H1 (cell line): ENCODE data around the gene SRRM2. TPM values are rescaled to one million over a fixed set of nuclear protein-coding genes. Genes with fewer than 3 reads are reported as not detected.
A peak's percentile ranks its signal among the peaks of the same experiment; 100 is the strongest.

Experiments used
- CTCF ChIA-PET: fragments of 300-600 bp; sonication (Branson Sonifier 250); formaldehyde crosslinking; loops from one replicate; lab custom pipeline; 2021; ENCODE audit not compliant: partially characterized antibody; lab: Charles Lee
- POLR2A ChIA-PET: fragments of 300-600 bp; sonication (Branson Sonifier 250); formaldehyde crosslinking; loops from one replicate; lab custom pipeline; 2021; ENCODE audit warnings: inconsistent platforms; ENCODE audit not compliant: partially characterized antibody; lab: Charles Lee
- DNase-seq, 2 experiments: peaks; one replicate each; pipeline versions ENCODE4 v3.0.0 to v3.0.0-alpha.2; 2010 to 2022; ENCODE audit warnings: low spot score in 2 of 2, low read depth in 1 of 2, mixed read lengths in 1 of 2
- FAIRE-seq: peaks from 2 replicates; lab custom pipeline; 2011; peaks lifted over from hg19 to GRCh38; lab: Jason Lieb, UNC
- H2AFZ ChIP-seq: 2 replicates; pipeline ENCODE4 v1.8.1; 2012; ENCODE audit warnings: low read length, inconsistent platforms
- H2AK5ac ChIP-seq: 2 replicates; pipeline ENCODE4 v1.6.1; 2013; ENCODE audit warnings: low read depth, low read length
- H2BK120ac ChIP-seq: replicated peaks from 2 replicates; pipeline ENCODE3; 2013; ENCODE audit warnings: low read depth, low read length, inconsistent platforms
- H2BK12ac ChIP-seq: 2 replicates; pipeline ENCODE4 v1.6.1; 2013; ENCODE audit warnings: low read depth, low read length
- H2BK15ac ChIP-seq: 2 replicates; pipeline ENCODE4 v1.6.1; 2013; ENCODE audit warnings: low read length
- H2BK20ac ChIP-seq: 2 replicates; pipeline ENCODE4 v1.6.1; 2013; ENCODE audit warnings: low read length
- H2BK5ac ChIP-seq: 2 replicates; pipeline ENCODE4 v1.6.1; 2013; ENCODE audit warnings: low read depth, low read length
- H3K14ac ChIP-seq: 2 replicates; pipeline ENCODE4 v1.6.1; 2013; ENCODE audit warnings: inconsistent platforms; ENCODE audit not compliant: insufficient read length
- H3K18ac ChIP-seq: 2 replicates; pipeline ENCODE4 v1.6.1; 2013; ENCODE audit warnings: low read length; ENCODE audit errors: extremely low read depth
- H3K23ac ChIP-seq: 2 replicates; pipeline ENCODE4 v1.6.1; 2013; ENCODE audit warnings: inconsistent platforms; ENCODE audit not compliant: insufficient read length
- H3K23me2 ChIP-seq: 2 replicates; pipeline ENCODE4 v1.6.1; 2013; ENCODE audit warnings: low read depth, low read length
- H3K27ac ChIP-seq: 2 replicates; pipeline ENCODE4 v1.6.1; 2011; ENCODE audit warnings: low read depth, low read length, inconsistent platforms
- H3K27me3 ChIP-seq, 4 experiments: replicated peaks in 1 of 4; 1 replicate in 1 of 4; 2 replicates in 3 of 4; pipeline versions ENCODE4 v1.6.1 to v1.8.1; 2011 to 2013; ENCODE audit warnings: low read length in 3 of 4, mild to moderate bottlenecking in 3 of 4, inconsistent platforms in 2 of 4, mixed read lengths in 2 of 4, moderate library complexity in 1 of 4; ENCODE audit not compliant: control insufficient read depth in 3 of 4, insufficient read depth in 3 of 4; ENCODE audit errors: extremely low read depth in 1 of 4
- H3K36me3 ChIP-seq, 4 experiments: 2 replicates each; pipeline versions ENCODE4 v1.6.1 to v1.8.1; 2011 to 2013; ENCODE audit warnings: mild to moderate bottlenecking in 4 of 4, low read length in 3 of 4, moderate library complexity in 2 of 4, control low read depth in 1 of 4, inconsistent platforms in 1 of 4; ENCODE audit not compliant: insufficient read depth in 4 of 4, control insufficient read depth in 2 of 4
- H3K4ac ChIP-seq: replicated peaks from 2 replicates; pipeline ENCODE3; 2013; ENCODE audit warnings: low read length, low read depth, mixed read lengths, inconsistent platforms; ENCODE audit not compliant: insufficient read length
- H3K4me1 ChIP-seq, 4 experiments: replicated peaks in 1 of 4; 1 replicate in 1 of 4; 2 replicates in 3 of 4; pipeline versions ENCODE4 v1.6.1 to v1.8.1; 2011 to 2013; ENCODE audit warnings: low read length in 3 of 4, inconsistent platforms in 2 of 4, mixed read lengths in 1 of 4; ENCODE audit not compliant: insufficient read depth in 4 of 4, control insufficient read depth in 3 of 4
- H3K4me2 ChIP-seq, 2 experiments: 2 replicates each; pipeline versions ENCODE4 v1.6.1 to v1.8.1; 2011 to 2013; ENCODE audit warnings: low read depth in 2 of 2, low read length in 2 of 2, control low read depth in 1 of 2, inconsistent platforms in 1 of 2, mild to moderate bottlenecking in 1 of 2; ENCODE audit not compliant: insufficient read depth in 1 of 2
- H3K4me3 ChIP-seq, 4 experiments: fragments of 200-600, 300-600 bp in 1 of 4; sonication (generic), shearing (Covaris generic), sonication (Bioruptor Twin) in 1 of 4; 2 replicates each; pipeline versions ENCODE4 v1.5.1 to v1.8.1; 2011 to 2016; ENCODE audit warnings: low read length in 4 of 4, low read depth in 3 of 4, control low read depth in 2 of 4, inconsistent platforms in 2 of 4, mild to moderate bottlenecking in 2 of 4, mixed read lengths in 1 of 4, moderate library complexity in 1 of 4; ENCODE audit not compliant: insufficient read depth in 2 of 4; ENCODE audit errors: extremely low read depth in 1 of 4
- H3K56ac ChIP-seq: replicated peaks from 2 replicates; pipeline ENCODE3; 2013; ENCODE audit warnings: low read depth, mild to moderate bottlenecking, mixed read lengths, low read length, inconsistent platforms; ENCODE audit not compliant: insufficient read length
- H3K79me1 ChIP-seq: 2 replicates; pipeline ENCODE4 v1.6.1; 2013; ENCODE audit warnings: low read depth, low read length, control low read depth
- H3K79me2 ChIP-seq, 2 experiments: 2 replicates each; pipeline versions ENCODE4 v1.6.1 to v1.8.1; 2012 to 2013; ENCODE audit warnings: low read length in 2 of 2, mild to moderate bottlenecking in 2 of 2, inconsistent platforms in 1 of 2; ENCODE audit not compliant: insufficient read depth in 2 of 2, control insufficient read depth in 1 of 2
- H3K9ac ChIP-seq, 4 experiments: replicated peaks in 1 of 4; 1 replicate in 1 of 4; 2 replicates in 3 of 4; pipeline versions ENCODE4 v1.6.1 to v1.8.1; 2011 to 2013; ENCODE audit warnings: low read depth in 3 of 4, low read length in 3 of 4, control low read depth in 2 of 4, mild to moderate bottlenecking in 2 of 4, moderate library complexity in 2 of 4, inconsistent platforms in 1 of 4; ENCODE audit errors: extremely low read depth in 1 of 4
- H3K9me3 ChIP-seq, 2 experiments: 2 replicates each; pipeline versions ENCODE4 v1.6.1 to v1.8.1; 2012 to 2013; ENCODE audit warnings: mild to moderate bottlenecking in 2 of 2, moderate library complexity in 2 of 2, control low read depth in 1 of 2, inconsistent platforms in 1 of 2, low read depth in 1 of 2, low read length in 1 of 2, mixed read lengths in 1 of 2; ENCODE audit not compliant: insufficient read depth in 2 of 2
- H4K20me1 ChIP-seq, 2 experiments: replicated peaks in 1 of 2; 2 replicates each; pipeline versions ENCODE3 to v1.8.1; 2011 to 2013; ENCODE audit warnings: inconsistent platforms in 2 of 2, low read length in 2 of 2, mild to moderate bottlenecking in 1 of 2; ENCODE audit not compliant: insufficient read depth in 2 of 2, control insufficient read depth in 1 of 2
- H4K5ac ChIP-seq: 2 replicates; pipeline ENCODE4 v1.6.1; 2013; ENCODE audit warnings: low read length, low read depth, mixed read lengths, inconsistent platforms; ENCODE audit not compliant: insufficient read length
- H4K8ac ChIP-seq: 2 replicates; pipeline ENCODE4 v1.8.0; 2013; ENCODE audit warnings: mild to moderate bottlenecking, moderate library complexity, low read length, inconsistent platforms; ENCODE audit not compliant: insufficient read depth; ENCODE audit errors: extremely low read depth
- H4K91ac ChIP-seq: replicated peaks from 2 replicates; pipeline ENCODE3; 2013; ENCODE audit warnings: low read length, mixed read lengths, inconsistent platforms; ENCODE audit not compliant: insufficient read length
- POLR2A ChIP-seq, 2 experiments: IDR thresholded peaks; 1 replicate in 1 of 2; 2 replicates in 1 of 2; pipeline ENCODE4 v1.6.1; 2011; ENCODE audit warnings: low read depth in 2 of 2, low read length in 2 of 2, mild to moderate bottlenecking in 2 of 2; ENCODE audit errors: control extremely low read depth in 1 of 2
- POLR2AphosphoS5 ChIP-seq: IDR thresholded peaks from 2 replicates; pipeline ENCODE4 v1.6.1; 2011; ENCODE audit warnings: low read depth, low read length
- WGBS, 2 experiments: shearing (Covaris generic) in 1 of 2; methylation state at CpG; one replicate each; pipeline versions ENCODE4 v1.1.6 to v1.1.7; 2013 to 2015; ENCODE audit warnings: low lambda C conversion rate in 2 of 2, mixed read lengths in 2 of 2, inconsistent platforms in 1 of 2, low coverage in 1 of 2, missing lambda C conversion rate in 1 of 2; ENCODE audit not compliant: insufficient replicate concordance in 2 of 2, insufficient coverage in 1 of 2, insufficient read length in 1 of 2; ENCODE audit errors: extremely low coverage in 1 of 2, missing lambda C conversion rate in 1 of 2; 5-methylcytosine and 5-hydroxymethylcytosine counted together
- polyA plus RNA-seq, 7 experiments: library from polyadenylated mRNA; depleted of rRNA in 3 of 7; stranded (reverse) in 5 of 7; unstranded in 2 of 7; fragments of >200 nt in 5 of 7; fragments of 200-250 nt in 2 of 7; gene quantifications; 1 replicate in 5 of 7; 2 replicates in 1 of 7; 4 replicates in 1 of 7; pipeline versions ENCODE4 v1.2.1 to v1.2.3, GENCODE V29; 2011 to 2013; ENCODE audit warnings: missing spikeins in 2 of 7, mixed read lengths in 2 of 7
- total RNA-seq: library from RNA; stranded (reverse); fragmentation: NEBNext Ultra II Directional; extraction: Animal tissue kit (Norgen Biotek cat#: 25700); gene quantifications from 2 replicates; pipeline ENCODE4 v1.2.1, GENCODE V29; 2021

Gene SRRM2
- total and polyA plus RNA-seq, 2 of the 8 experiments (the other 6 are each of a cell fraction or from before 2014, with no cell fraction given): 300 to 579 TPM

DNA sequence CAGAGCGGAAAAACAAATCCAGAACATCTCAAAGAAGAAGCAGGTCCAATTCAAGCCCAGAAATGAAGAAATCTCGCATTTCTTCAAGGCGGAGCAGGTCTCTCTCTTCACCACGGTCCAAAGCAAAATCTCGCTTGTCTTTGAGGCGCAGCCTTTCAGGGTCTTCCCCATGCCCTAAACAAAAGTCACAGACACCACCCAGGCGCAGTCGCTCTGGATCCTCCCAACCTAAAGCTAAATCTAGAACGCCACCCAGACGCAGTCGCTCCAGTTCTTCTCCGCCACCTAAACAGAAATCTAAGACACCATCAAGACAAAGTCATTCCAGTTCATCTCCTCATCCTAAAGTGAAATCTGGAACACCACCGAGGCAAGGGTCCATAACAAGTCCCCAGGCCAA is 10.3 kb downstream of the SRRM2 start:
- no peak overlapping the region for H2AK5ac ChIP-seq
- no peak overlapping the region for H3K9ac ChIP-seq
- no peak overlapping the region for H2BK12ac ChIP-seq
- no peak overlapping the region for H2BK120ac ChIP-seq
- H4K5ac ChIP-seq: no peak overlapping the region
- no peak overlapping the region for H2AFZ ChIP-seq
- no peak overlapping the region for H2BK5ac ChIP-seq
- no peak overlapping the region for H3K18ac ChIP-seq
- no peak overlapping the region for H4K91ac ChIP-seq
- TF ChIP-seq POLR2A (IDR thresholded peaks at IDR 0.05; ENCODE audit: control extremely low read depth in 1 of 2, low read depth in 2 of 2, low read length in 2 of 2): peak in 1 of 2 experiments; percentile 24; a peak in 1 of 3 replicates
- TF ChIP-seq POLR2AphosphoS5: no peak
- H3K14ac ChIP-seq: no peak overlapping the region
- H3K27ac ChIP-seq: no peak overlapping the region
- H3K4me3 ChIP-seq: no peak overlapping the region
- no peak overlapping the region for H2BK15ac ChIP-seq
- CTCF ChIA-PET: no interaction called here
- no peak for DNase-seq
- no peak for FAIRE-seq
- H3K79me1 ChIP-seq: peaks cover 10% of the 10 kb centered on the region
- peaks cover 16 to 29% of the 10 kb centered on the region in 2 experiments; a peak in 3 of 4 replicates for H3K9me3 ChIP-seq
- no peak overlapping the region for H3K4me2 ChIP-seq
- POLR2A ChIA-PET: interaction anchor here (0.9 to 4.8 kb wide), 8 partner anchors 10 to 38 kb away, joined by 3 to 64 read pairs (median 4); partner anchors contain the start of gene SRRM2
- no peak overlapping the region for H3K23ac ChIP-seq
- WGBS, 2 experiments: 96% methylated on average over 13 of the region's 13 CpGs; no CpG with 5 or more reads in 1 of the 2 experiments
- peaks cover 12 to 99% of the 10 kb centered on the region in 2 experiments for H3K79me2 ChIP-seq
- H3K4ac ChIP-seq: no peak overlapping the region
- H2BK20ac ChIP-seq: no peak overlapping the region; the same call in 1 of the 2 replicates
- no peak overlapping the region for H4K8ac ChIP-seq
- H3K56ac ChIP-seq: no peak overlapping the region
- no peaks in the 10 kb centered on the region for H3K23me2 ChIP-seq
- peaks cover 7 to 17% of the 10 kb centered on the region in 2 experiments for H4K20me1 ChIP-seq
- peaks cover 83 to 100% (median 100%) of the 10 kb centered on the region in 4 experiments for H3K36me3 ChIP-seq
- H3K4me1 ChIP-seq: no peaks in the 10 kb centered on the region
- H3K27me3 ChIP-seq: no peaks in the 10 kb centered on the region
